H1 (cell line): ENCODE results near the gene PHGDH.

ENCODE experiments used
- CEBPB ChIP-seq: IDR thresholded peaks from 2 replicates; pipeline ENCODE4 v1.6.1; 2012; ENCODE audit warnings: low read depth, low read length
- CTCF ChIP-seq, 3 experiments: IDR thresholded peaks; 1 replicate in 2 of 3; 2 replicates in 1 of 3; pipeline versions ENCODE4 v1.5.1 to v1.6.1; 2011; ENCODE audit warnings: low read length in 3 of 3, mild to moderate bottlenecking in 3 of 3, inconsistent platforms in 2 of 3, low read depth in 1 of 3, moderate library complexity in 1 of 3; ENCODE audit not compliant: insufficient read depth in 1 of 3; ENCODE audit errors: control extremely low read depth in 1 of 3
- EP300 ChIP-seq, 2 experiments: IDR thresholded peaks; 1 replicate in 1 of 2; 2 replicates in 1 of 2; pipeline ENCODE4 v1.6.1; 2011 to 2012; ENCODE audit warnings: low read depth in 2 of 2, low read length in 2 of 2, mild to moderate bottlenecking in 2 of 2, borderline replicate concordance in 1 of 2, inconsistent platforms in 1 of 2, moderate library complexity in 1 of 2
- EZH2 ChIP-seq: fragments of 200-600 bp; sonication (generic); IDR thresholded peaks from 2 replicates; pipeline ENCODE4 v1.7.1; 2012; ENCODE audit warnings: low read depth, mild to moderate bottlenecking, moderate library complexity, low read length, inconsistent platforms; ENCODE audit not compliant: severe bottlenecking
- GABPA ChIP-seq: IDR thresholded peaks from 2 replicates; pipeline ENCODE4 v1.6.1; 2011; ENCODE audit warnings: mild to moderate bottlenecking, low read length, moderate library complexity, borderline replicate concordance; ENCODE audit not compliant: insufficient read depth
- POLR2A ChIP-seq, 2 experiments: IDR thresholded peaks; 1 replicate in 1 of 2; 2 replicates in 1 of 2; pipeline ENCODE4 v1.6.1; 2011; ENCODE audit warnings: low read depth in 2 of 2, low read length in 2 of 2, mild to moderate bottlenecking in 2 of 2; ENCODE audit errors: control extremely low read depth in 1 of 2
- SIN3A ChIP-seq, 2 experiments: IDR thresholded peaks in 1 of 2; conservative IDR thresholded peaks in 1 of 2; 2 replicates each; pipeline ENCODE4 v1.6.1; 2011 to 2012; ENCODE audit warnings: low read length in 2 of 2, improper control_type of control experiment in 1 of 2, low read depth in 1 of 2, mild to moderate bottlenecking in 1 of 2
- SRF ChIP-seq: IDR thresholded peaks from 2 replicates; pipeline ENCODE4 v1.6.1; 2011; ENCODE audit warnings: mild to moderate bottlenecking, low read depth, low read length, moderate library complexity

- TF ChIP-seq CTCF (IDR thresholded peaks at IDR 0.05; ENCODE audit: control extremely low read depth in 1 of 3, insufficient read depth in 1 of 3, low read depth in 1 of 3, low read length in 3 of 3): no peak
- peak; percentile 82 to 86 for TF ChIP-seq POLR2A (IDR thresholded peaks at IDR 0.05; ENCODE audit: control extremely low read depth in 1 of 2, low read depth in 2 of 2, low read length in 2 of 2)
- no peak for TF ChIP-seq SRF
- TF ChIP-seq EP300 (IDR thresholded peaks at IDR 0.05; ENCODE audit: borderline replicate concordance in 1 of 2, low read depth in 2 of 2, low read length in 2 of 2): no peak
- no peak for TF ChIP-seq GABPA
- no peak for TF ChIP-seq EZH2
- peak; percentile 96 for TF ChIP-seq CEBPB
- no peak; a peak in 1 of 4 replicates for TF ChIP-seq SIN3A (conservative IDR thresholded peaks at IDR 0.05 in 1 of 2, IDR thresholded peaks at IDR 0.05 in 1 of 2; ENCODE audit: low read depth in 1 of 2, low read length in 2 of 2)
Observed at GRCh38 chr1:119712342-119713038, 756 bp downstream of the PHGDH start.
